ENCODE measurements around the gene SERGEF. TPM values are rescaled to one million over a fixed set of nuclear protein-coding genes. Genes with fewer than 3 reads are reported as not detected.

SERGEF gene
- total RNA-seq, 2 donors from 2014 or later = 27.3 to 32.0 TPM

DNA sequence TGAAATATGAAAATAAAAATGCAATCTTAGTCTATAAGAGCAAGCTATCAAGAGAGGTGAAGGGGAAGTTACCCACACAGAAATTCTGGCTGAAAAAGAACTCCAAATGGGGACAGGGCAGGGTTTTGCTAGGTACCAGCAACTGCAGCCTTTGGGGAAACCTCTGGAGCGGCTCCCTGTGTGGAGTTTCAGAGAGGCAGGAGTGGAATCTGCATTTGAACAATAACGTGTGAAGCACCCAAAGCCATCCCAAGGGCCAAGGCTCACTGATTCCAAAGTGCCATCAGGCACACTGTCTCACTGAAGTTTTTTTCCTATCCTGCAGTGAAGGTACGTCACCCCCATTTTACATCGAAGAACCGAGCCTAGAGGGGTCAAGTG is 190.5 kb downstream of the SERGEF start:
- H3K4me1 ChIP-seq (ENCODE audit: control insufficient read depth in 1 of 2, low read depth in 2 of 2) = peaks cover 12 to 17% of the 10 kb centered on the region in 2 donors
- no peaks in the 10 kb centered on the region for H3K36me3 ChIP-seq
- TF ChIP-seq, protein P1, sequence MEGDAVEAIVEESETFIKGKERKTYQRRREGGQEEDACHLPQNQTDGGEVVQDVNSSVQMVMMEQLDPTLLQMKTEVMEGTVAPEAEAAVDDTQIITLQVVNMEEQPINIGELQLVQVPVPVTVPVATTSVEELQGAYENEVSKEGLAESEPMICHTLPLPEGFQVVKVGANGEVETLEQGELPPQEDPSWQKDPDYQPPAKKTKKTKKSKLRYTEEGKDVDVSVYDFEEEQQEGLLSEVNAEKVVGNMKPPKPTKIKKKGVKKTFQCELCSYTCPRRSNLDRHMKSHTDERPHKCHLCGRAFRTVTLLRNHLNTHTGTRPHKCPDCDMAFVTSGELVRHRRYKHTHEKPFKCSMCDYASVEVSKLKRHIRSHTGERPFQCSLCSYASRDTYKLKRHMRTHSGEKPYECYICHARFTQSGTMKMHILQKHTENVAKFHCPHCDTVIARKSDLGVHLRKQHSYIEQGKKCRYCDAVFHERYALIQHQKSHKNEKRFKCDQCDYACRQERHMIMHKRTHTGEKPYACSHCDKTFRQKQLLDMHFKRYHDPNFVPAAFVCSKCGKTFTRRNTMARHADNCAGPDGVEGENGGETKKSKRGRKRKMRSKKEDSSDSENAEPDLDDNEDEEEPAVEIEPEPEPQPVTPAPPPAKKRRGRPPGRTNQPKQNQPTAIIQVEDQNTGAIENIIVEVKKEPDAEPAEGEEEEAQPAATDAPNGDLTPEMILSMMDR (IDR thresholded peaks at IDR 0.05) = no peak
- ATAC-seq (ENCODE audit: insufficient number of reproducible peaks, low FRiP score, low read depth) = no peak
- H3K27me3 ChIP-seq (replicated peaks; ENCODE audit: insufficient read depth) = no peaks in the 10 kb centered on the region
- DNase-seq (ENCODE audit: low spot score) = no peak
- H3K9me3 ChIP-seq = no peaks in the 10 kb centered on the region
- no peak overlapping the region for H3K27ac ChIP-seq
- no peak overlapping the region for H3K4me3 ChIP-seq

DNA sequence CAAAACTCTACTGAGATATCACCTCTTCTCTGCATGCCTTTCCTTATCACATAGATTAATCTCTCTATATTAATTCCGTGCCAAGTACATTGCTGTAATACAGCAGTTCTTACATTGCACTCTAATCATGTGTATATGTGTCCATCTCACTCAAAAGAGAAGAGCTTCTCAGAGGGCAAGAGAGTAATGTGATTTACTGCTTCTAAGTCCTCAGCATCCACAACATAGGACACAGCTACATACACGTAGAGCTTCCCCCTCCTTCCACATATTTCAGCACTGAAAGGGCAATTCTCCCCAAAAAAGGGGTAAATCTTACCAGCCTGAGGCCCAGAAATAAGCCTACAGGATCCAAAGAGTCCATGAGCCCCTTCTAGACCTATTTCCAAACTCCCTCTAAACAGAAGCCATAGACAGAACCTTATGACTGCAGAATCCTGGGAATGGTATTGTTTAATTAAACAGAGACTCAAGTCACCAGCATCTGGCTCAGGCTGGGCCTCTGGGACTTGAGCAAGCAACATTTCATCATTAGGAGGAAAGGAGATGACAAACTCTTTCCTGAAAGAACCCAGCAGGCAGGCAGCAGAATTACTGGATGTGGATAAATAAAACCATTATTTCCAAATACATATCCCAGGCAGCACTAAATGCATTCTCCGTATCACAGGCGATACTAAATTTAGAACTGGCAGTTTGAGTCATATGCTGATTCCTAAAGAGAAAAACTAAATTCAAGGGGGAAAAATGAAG is 191.0 kb downstream of the SERGEF start:
- Histone ChIP-seq H3K4me1 (ENCODE audit: control insufficient read depth in 1 of 2, low read depth in 2 of 2) (peaks cover 12 to 17% of the 10 kb centered on the region in 2 donors), H3K4me3 (no peak overlapping the region), H3K27ac (peak overlapping the region in 1 of 2 donors; percentile 36), H3K36me3 (no peaks in the 10 kb centered on the region), H3K9me3 (no peaks in the 10 kb centered on the region), H3K27me3 (replicated peaks; ENCODE audit: insufficient read depth) (no peaks in the 10 kb centered on the region)
- TF ChIP-seq, protein P1 (IDR thresholded peaks at IDR 0.05) = no peak
- peak; percentile 9 for DNase-seq (ENCODE audit: low spot score)
- peak; percentile 77 for ATAC-seq (ENCODE audit: insufficient number of reproducible peaks, low FRiP score, low read depth)

DNA sequence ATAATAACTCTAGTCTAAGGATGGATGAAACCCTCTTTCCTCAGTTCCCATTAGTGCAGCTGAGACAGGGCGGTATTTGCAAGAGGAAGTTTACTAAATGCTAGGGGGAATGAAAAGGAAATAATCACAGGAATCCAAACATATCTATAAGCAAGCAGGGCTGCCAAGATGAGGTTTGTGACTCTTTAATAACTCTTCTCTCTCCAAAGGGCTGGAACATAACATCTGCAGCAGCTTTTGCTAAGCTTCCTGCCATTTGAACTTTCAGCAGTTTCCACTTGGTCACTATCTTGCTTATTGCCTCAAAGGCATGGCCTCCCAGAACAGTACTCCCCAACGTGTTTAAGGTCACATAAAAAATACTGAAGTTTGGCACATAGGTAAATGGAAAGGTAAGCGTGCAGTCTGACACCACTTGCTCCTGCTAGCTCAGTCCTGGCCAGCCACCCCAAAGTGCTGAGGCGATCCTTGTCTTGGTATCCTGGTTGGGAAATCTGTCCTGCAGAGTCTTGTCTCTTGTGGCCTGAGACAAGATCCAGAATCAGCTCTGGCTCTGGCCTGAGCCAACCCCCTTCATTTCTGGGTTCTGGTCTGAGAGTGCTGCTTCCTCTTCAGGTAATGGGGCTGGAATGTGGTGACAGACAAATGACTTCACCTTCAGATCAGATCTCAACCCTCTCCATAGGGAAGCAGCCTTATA is 196.5 kb downstream of the SERGEF start:
- no peaks in the 10 kb centered on the region for H3K36me3 ChIP-seq
- TF ChIP-seq, protein P1 (IDR thresholded peaks at IDR 0.05) = no peak
- DNase-seq (ENCODE audit: low spot score) (no peak), ATAC-seq (ENCODE audit: insufficient number of reproducible peaks, low FRiP score, low read depth) (no peak)
- no peaks in the 10 kb centered on the region for H3K27me3 ChIP-seq (replicated peaks; ENCODE audit: insufficient read depth)
- H3K4me1 ChIP-seq (ENCODE audit: control insufficient read depth in 1 of 2, low read depth in 2 of 2) = peaks cover 16 to 36% of the 10 kb centered on the region in 2 donors
- H3K9me3 ChIP-seq = no peaks in the 10 kb centered on the region
- H3K4me3 ChIP-seq = no peak overlapping the region
- H3K27ac ChIP-seq = no peak overlapping the region

DNA sequence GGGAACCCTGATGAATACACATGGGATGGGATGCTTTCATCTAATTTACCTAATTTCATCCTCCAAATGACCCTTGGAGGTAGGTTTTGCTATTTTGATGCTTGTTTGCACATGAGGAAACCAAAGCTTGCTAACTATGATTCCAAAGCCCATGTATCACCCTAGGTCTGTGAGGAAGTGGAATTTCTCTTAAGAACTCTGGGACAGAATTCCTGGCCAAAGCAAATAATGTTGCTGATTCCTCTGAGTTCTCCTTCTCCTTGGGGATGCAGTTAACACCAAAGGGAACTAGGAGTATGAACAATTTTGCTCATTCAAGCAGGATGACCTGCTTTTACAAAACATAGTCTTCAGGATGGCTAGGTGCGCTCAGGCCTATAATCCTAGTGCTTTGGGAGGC is 198.3 kb downstream of the SERGEF start:
- peak overlapping the region in 1 of 2 donors; percentile 17 for H3K27ac ChIP-seq
- H3K4me1 ChIP-seq (ENCODE audit: control insufficient read depth in 1 of 2, low read depth in 2 of 2) = peaks cover 15 to 43% of the 10 kb centered on the region in 2 donors

More for the DNA sequence above, 198.3 kb downstream of the SERGEF start:
- no peak overlapping the region for H3K4me3 ChIP-seq
- no peak for DNase-seq (ENCODE audit: low spot score)
- no peaks in the 10 kb centered on the region for H3K9me3 ChIP-seq
- H3K27me3 ChIP-seq (replicated peaks; ENCODE audit: insufficient read depth) = no peaks in the 10 kb centered on the region
- no peaks in the 10 kb centered on the region for H3K36me3 ChIP-seq
- TF ChIP-seq, protein P1 (IDR thresholded peaks at IDR 0.05) = no peak
- no peak for ATAC-seq (ENCODE audit: insufficient number of reproducible peaks, low FRiP score, low read depth)

All from thoracic aorta (tissue), 2 donors.